GM19467 (cell line): ENCODE measurements around the gene KDM4C.
A peak's percentile ranks its signal among the peaks of the same experiment; 100 is the strongest.

ENCODE experiments used
- ATAC-seq: cut with Tn5 transposase; IDR thresholded peaks from one replicate; pipeline ENCODE4 v1.9.1; 2021; ENCODE audit warnings: mild to moderate bottlenecking, moderate library complexity; ENCODE audit not compliant: unreplicated experiment

KDM4C gene

GRCh38 chr9:7086389-7086788, 328.6 kb downstream of the KDM4C start:
- no peak for ATAC-seq

DNA sequence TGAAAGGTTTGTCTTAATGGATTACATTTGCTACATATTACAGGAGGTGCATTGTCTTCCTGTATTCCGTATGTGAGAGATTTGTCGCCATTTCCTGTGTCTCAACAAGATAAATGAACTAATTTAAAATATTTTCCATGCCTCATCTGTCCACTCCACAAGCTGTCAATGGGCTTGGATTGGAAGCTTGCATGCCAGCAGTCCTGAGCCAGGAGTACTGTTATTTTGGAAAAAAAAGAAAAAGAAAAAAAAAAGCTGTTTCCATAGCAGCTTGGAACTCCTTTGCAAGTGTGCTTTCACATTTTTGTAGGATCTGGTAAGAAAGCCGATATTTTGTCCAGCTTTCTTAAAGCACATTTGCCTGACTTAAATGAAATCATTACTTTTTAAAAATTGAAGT, 330.8 kb downstream of the KDM4C start:
- no peak for ATAC-seq

- ATAC-seq = no peak
Measured at GRCh38 chr9:7089406-7090193, 331.8 kb downstream of the KDM4C start.

- ATAC-seq = no peak
Measured at GRCh38 chr9:7093040-7093439, 335.3 kb downstream of the KDM4C start.

- ATAC-seq = no peak
Measured at GRCh38 chr9:7094052-7094451, 336.3 kb downstream of the KDM4C start.

GRCh38 chr9:7094576-7094975, 336.8 kb downstream of the KDM4C start:
- ATAC-seq = no peak

- ATAC-seq = no peak
Measured at GRCh38 chr9:7095058-7095457, 337.3 kb downstream of the KDM4C start.

DNA sequence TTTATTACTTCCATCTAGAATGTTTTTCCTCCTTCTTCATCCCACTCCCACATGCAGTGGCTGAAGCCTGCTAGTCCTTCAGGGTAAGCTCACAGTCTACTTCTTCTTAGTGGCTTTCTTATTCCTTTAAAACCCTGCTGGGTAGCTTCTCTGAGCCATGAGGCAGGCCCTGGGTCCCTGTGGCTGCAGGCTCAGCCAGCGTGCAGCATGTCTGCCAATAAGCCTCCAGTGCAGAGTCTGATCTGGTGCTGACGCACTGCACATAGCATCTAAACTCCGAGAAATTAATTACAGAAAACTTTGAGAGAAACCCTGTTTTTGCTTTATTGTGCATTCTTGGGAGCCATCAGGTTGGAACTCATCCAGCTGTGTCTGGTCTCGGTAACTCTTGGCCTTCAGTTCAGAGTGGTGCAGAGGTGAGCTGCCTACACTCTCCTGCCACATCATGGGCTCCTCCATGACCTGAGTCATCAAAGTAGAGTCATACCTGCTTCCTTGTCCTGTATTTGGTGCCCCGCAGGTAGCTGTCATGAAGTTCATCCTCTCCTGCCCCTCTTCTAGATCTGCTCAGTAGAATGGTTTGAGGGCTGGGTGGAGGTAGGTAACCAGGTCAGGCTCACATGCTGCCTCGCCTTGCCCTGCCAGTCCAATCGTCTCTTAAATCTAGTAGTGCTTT, 339.4 kb downstream of the KDM4C start:
- ATAC-seq = no peak

DNA sequence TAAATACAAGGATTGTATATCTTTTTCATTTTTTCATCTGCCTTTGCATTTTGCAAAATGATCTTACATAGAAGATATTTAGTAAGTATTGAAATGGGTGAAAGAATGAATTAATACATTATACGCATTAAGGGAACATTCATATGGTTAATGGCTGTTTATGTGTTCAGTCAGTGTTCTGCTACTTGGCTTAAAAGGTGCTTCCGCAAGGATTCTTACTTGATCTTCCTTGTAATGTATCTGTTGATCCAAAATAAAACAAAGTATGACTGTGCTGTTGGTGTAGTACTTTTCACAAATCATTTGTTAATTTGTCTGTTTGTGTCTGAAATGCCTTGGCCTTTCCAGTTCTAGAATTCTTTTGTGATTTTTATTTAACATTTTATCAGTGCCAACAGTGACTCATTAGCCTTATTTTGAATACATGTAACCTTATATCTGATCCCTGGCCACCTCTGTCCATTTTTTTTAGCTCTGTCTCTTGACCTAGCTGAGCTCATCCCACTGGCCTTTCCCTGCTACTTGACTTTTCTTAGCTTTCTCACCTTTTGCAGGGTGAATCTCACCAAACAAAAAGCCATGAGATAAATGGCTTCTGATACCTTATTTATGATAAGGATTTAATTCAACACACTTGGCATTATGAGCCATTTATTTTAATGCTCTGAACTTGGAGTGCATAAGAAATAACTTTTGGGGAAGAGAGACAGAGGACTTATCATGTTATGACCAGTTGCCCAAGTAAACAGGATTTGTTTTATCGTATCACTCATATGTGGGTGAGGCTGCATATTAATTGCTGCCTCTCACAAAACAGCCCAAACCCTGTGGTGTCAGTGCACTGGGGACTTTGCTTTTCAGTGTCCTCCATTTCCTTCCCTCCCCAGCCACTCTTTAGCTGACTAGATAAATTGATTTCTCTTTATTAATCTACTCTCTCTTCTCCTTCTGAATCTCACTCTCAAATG, 340.3 kb downstream of the KDM4C start:
- no peak for ATAC-seq

DNA sequence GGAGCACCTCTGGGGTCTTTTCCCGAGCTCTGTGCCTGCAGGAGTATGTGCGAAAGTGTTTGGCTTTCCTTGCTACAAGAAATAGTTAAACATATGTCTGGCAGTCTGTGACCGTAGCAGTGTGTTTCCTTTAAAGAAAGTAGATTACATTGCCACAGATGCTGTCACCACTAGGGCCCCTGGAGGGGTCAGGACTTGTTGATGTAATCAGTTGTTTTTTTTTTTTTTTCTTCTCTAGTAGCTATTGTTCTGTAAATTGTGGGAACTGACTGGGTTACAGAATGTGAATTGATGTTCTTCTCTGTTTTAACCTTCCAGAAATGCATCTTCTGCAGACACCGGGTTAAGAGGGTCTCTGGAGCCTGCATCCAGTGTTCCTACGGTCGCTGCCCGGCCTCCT, 345.6 kb downstream of the KDM4C start:
- ATAC-seq = no peak

DNA sequence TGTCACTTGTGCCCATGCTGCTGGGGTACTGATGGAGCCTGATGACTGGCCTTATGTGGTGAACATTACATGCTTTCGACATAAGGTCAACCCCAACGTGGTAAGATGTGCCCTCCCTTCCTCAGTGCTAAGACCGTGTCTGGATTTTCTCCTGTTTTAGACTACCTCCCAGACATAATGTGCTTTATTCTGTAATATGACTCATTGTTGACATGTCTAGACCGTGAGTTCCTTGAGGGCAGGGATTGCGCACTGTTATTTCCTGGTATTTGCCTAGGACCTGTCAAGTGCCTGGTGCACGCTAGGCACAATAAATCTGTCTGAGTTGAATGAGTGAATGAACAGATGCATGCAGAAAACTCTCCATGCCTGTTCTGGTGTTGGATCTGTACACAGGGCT, 346.0 kb downstream of the KDM4C start:
- ATAC-seq = no peak

DNA sequence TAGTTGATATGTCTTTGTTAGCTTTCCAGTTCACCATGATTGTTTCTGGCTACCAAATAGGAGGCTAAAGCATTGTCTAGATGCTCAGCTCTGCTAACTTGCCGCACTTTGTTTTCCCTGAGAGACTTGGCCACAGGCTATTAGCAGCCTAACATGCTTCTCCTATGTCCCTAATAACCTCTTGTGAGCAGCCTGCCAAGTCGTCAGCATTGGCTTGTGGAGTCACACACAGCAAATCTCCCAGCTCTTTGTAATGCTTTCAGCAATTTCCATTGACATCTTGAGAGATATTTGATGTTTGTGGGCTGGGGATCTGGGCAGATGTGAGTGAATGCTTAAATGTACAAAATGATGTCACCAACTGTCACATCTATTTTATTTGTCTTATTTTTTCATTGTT, 346.9 kb downstream of the KDM4C start:
- ATAC-seq = no peak

DNA sequence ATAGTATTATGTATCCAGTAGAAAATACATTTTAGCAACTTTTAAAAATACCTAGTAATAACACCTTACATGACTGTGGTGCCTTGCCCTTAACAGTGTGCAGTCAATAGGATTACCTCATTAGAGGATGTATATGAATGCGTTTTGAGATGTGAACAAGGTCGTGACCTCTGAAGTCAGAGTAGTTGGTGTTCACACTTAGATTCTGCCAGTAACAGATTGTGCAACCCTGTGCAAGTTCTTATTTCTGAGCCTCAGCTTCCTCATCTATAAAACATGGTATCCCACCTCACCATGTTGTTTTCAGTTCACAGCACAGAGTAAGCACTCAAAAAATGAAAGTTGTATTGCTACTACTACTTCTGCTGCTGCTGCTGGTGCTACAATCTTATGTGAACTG, 347.3 kb downstream of the KDM4C start:
- ATAC-seq = no peak

DNA sequence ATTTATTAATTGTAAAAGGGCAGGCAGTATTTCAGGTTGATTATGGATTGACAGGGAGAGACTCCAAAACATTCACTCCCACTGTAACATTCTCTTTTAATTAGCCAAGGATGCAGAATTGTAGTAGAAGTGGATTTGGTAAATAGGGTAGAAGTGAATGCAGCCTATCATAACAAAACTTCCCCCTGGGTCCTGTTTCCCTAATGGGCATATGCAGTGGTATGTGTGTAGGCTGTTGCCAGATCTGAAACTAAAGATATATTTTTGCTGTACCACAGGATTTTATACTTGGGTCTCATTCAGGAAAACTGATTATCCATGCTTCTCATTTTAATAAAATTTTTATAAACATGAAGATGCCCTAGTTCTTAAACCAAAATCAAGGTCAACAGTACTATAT, 351.2 kb downstream of the KDM4C start:
- ATAC-seq = no peak

DNA sequence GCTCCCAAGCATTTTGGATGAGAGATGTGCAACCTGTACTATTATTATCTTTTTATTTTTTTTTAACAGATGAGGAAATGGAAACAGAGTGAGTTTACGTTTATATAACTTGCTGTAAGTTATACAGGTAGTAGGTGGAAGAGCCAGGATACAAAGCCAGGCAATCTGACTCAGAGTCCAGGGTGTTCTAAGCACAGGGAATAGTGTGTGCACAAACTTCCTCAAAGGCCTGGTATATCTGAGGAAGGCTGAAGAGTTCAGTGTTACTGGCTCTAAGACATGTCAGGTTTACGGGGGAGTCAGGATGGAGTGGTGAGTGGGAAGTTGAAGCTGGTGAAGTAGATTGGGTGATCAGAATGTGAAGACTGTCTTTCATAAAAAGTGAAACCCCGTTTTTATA, 353.6 kb downstream of the KDM4C start:
- no peak for ATAC-seq

- ATAC-seq = no peak
Measured at GRCh38 chr9:7115606-7116005, 357.8 kb downstream of the KDM4C start.

- ATAC-seq = peak; percentile 55
Measured at GRCh38 chr9:7117676-7118561, 360.1 kb downstream of the KDM4C start.

- ATAC-seq = no peak
Measured at GRCh38 chr9:7118633-7119032, 360.9 kb downstream of the KDM4C start.

- ATAC-seq = no peak
Measured at GRCh38 chr9:7119612-7120011, 361.8 kb downstream of the KDM4C start.

- ATAC-seq = peak; percentile 41
Measured at GRCh38 chr9:7121055-7121454, 363.3 kb downstream of the KDM4C start.
